SK-N-MC (cell line): Measurements from ENCODE around the gene ZMYM2.
A peak's percentile ranks its signal among the peaks of the same experiment; 100 is the strongest.

Experiments
- DNase-seq: peaks from one replicate; pipeline ENCODE4 v3.0.0-alpha.2; 2011; ENCODE audit warnings: low read depth, low spot score
- H3K27ac ChIP-seq: fragments of 200-600 bp; sonication (generic); 2 replicates; pipeline ENCODE4 v1.5.1; 2016; ENCODE audit warnings: mixed run types
- H3K36me3 ChIP-seq: fragments of 200-600 bp; sonication (generic); 2 replicates; pipeline ENCODE4 v1.6.1; 2017; ENCODE audit warnings: antibody characterized with exemption, low read length, mixed read lengths; ENCODE audit not compliant: insufficient read depth
- H3K4me3 ChIP-seq: fragments of 200-600 bp; sonication (generic); 2 replicates; pipeline ENCODE4 v1.5.1; 2016
- H3K9ac ChIP-seq: fragments of 200-600 bp; sonication (generic); 2 replicates; pipeline ENCODE4 v1.8.0; 2017; ENCODE audit warnings: mixed run types, mixed read lengths; ENCODE audit not compliant: insufficient read length
- H3K9me3 ChIP-seq: fragments of 200-600 bp; sonication (generic); 2 replicates; pipeline ENCODE4 v1.6.1; 2017; ENCODE audit warnings: low read depth, mild to moderate bottlenecking, antibody characterized with exemption, low read length, moderate library complexity, mixed read lengths
- EZH2 ChIP-seq: fragments of 200-600 bp; sonication (generic); IDR thresholded peaks from one replicate; pipeline ENCODE4 v1.6.1; 2017; ENCODE audit warnings: antibody characterized with exemption
- FOXP2 ChIP-seq: optimal IDR thresholded peaks from 2 replicates; pipeline ENCODE3; 2011; ENCODE audit warnings: mild to moderate bottlenecking, moderate library complexity; ENCODE audit not compliant: insufficient read depth; ENCODE audit errors: extremely low read length, control extremely low read depth
- POLR2AphosphoS5 ChIP-seq: IDR thresholded peaks from 2 replicates; pipeline ENCODE4 v1.6.1; 2012; ENCODE audit warnings: mild to moderate bottlenecking, low read depth, low read length, borderline replicate concordance

The ZMYM2 gene

DNA sequence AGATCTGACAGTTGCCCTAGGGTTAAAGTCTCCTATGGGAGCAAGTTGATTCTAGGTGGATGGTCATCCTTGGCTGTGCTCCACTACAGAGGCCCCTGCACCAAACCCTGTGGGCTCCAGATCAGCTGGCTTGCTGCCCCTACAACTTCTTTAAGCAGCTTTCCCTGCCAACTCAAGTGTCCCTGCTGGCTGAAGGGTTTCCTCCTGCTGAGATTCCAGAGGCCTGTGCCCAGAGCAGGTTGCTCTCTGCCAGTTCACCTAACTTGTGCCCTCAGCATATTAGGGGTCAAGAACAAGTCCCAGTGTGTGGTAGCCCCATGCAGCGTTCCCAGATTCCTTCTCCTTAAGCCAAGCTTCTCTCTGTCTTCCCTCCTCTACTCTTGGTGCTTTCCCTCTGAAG is 85.6 kb downstream of the ZMYM2 start:
- no peak for DNase-seq
- Histone ChIP-seq H3K27ac (0 out of 2 replicates have a peak overlapping the region, but pooled peaks have one; percentile 13), H3K9ac (no peak overlapping the region), H3K9me3 (no peaks in the 10 kb centered on the region), H3K4me3 (no peak overlapping the region), H3K36me3 (peaks cover 41% of the 10 kb centered on the region)
- TF ChIP-seq EZH2 (no peak), POLR2AphosphoS5 (no peak), FOXP2 (no peak)

- Histone ChIP-seq H3K9me3 (no peaks in the 10 kb centered on the region), H3K9ac (no peak overlapping the region), H3K36me3 (peaks cover 30% of the 10 kb centered on the region), H3K4me3 (no peak overlapping the region), H3K27ac (no peak overlapping the region)
- DNase-seq: no peak
- no peak for TF ChIP-seq FOXP2
- no peak for TF ChIP-seq EZH2
- TF ChIP-seq POLR2AphosphoS5: no peak
Observed at GRCh38 chr13:20045950-20046548, 87.5 kb downstream of the ZMYM2 start.

DNA sequence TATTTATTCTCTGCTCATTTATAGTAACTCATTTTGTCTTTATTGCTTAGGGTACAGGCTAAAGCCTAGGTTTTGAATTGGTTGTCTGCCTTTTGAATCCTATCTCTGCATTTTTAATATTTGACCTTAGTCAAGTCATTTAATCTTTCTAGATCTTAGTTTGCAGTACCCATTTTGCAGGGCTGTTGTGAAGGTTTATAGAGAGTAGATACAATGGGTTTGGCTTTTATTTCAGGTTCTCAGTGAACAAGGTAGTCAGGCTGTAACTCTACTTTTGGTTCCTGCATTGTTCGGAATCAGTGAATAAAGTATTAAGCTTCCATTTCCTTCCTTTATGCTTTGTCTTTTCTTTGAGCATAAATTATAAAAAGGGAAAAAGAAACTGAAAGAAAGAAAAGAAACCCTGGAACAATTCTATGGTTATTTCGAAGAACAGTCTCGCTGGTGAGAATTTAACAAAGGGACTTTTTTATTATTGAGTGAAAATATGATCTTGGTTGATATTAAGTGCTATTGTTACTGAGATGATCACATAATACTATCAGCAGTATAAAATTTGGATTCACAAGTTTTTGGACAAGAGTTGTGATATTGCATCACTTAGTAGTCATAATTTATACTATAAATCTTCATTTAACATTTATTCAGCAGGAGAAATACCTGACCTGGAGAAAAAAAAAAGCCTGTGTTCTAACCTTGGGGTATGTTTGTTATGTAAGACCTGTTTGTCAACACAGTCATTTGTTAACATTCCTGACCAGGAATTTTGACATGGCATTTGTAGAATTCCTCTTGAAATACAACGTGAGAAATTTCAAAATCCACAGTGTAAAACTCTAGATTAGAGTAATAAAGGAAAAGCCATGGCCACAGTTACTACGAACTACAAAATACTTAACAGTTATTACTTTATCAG is 91.3 kb downstream of the ZMYM2 start:
- Histone ChIP-seq H3K4me3 (no peak overlapping the region), H3K9me3 (no peaks in the 10 kb centered on the region), H3K27ac (no peak overlapping the region), H3K36me3 (peaks cover 29% of the 10 kb centered on the region), H3K9ac (no peak overlapping the region)
- no peak for DNase-seq
- TF ChIP-seq FOXP2 (no peak), POLR2AphosphoS5 (no peak), EZH2 (no peak)

DNA sequence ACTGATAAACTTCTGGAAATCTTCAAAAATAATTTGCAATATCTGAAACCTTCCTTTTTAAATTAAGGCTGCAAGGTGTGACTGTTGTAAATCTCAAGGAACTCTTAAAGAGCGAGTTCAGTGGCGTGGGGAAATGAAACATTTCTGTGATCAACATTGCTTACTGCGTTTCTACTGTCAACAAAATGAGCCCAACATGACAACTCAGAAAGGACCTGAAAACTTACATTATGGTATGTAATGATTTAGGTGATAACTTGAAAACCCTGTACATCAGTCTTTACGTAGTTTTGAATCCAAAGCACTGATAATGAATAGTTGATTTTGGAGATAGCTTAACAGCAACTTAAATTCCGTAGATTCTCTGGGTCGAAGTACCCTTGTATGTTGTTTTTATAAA is 92.8 kb downstream of the ZMYM2 start:
- no peak overlapping the region for H3K27ac ChIP-seq

DNA sequence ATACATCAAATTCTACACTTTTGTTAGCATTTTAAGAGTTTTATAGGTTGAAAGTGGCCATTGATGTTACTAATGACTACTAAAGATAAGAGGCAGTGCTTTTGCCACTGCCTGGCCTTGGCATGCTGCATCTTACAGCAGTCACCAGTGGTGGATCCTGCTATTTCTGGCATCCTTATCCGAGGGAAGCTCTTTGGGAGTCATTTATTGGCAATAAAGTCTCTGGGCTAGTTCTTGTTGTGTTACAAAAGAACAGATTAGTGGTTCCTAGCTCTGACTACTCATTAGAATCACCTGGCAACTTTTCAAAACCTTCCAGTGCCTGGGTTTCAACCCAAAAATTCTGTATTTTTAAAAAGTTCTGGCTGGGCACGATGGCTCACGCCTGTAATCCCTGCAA is 94.5 kb downstream of the ZMYM2 start:
- no peak for TF ChIP-seq FOXP2
- no peak for TF ChIP-seq EZH2
- TF ChIP-seq POLR2AphosphoS5: no peak
- DNase-seq: no peak
- Histone ChIP-seq H3K36me3 (peaks cover 39% of the 10 kb centered on the region), H3K9me3 (no peaks in the 10 kb centered on the region), H3K4me3 (no peak overlapping the region), H3K27ac (no peak overlapping the region), H3K9ac (no peak overlapping the region)

More for the DNA sequence above, 92.8 kb downstream of the ZMYM2 start:
- TF ChIP-seq EZH2 (no peak), FOXP2 (no peak), POLR2AphosphoS5 (no peak)
- no peaks in the 10 kb centered on the region for H3K9me3 ChIP-seq
- H3K9ac ChIP-seq: no peak overlapping the region
- no peak overlapping the region for H3K4me3 ChIP-seq
- H3K36me3 ChIP-seq: peaks cover 31% of the 10 kb centered on the region
- no peak for DNase-seq

DNA sequence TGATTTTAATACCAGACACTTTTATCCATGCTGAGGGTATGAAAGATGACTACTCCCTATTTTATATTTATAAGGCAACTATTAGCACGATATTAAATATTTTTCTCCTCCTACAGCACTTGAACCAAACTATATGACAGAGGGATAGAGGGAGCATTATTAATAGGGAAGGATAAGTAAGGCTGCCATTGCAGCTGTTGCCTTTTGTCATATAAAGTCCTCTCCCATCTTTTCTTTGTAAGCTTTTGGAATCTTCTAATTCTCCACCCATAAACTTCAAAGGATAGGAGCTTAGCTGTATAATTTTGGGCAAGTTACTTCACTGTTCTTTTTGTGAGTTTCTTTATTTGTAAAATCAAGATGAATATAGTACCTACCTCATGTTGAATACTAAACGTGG is 95.4 kb downstream of the ZMYM2 start:
- DNase-seq: no peak
- Histone ChIP-seq H3K36me3 (peaks cover 46% of the 10 kb centered on the region), H3K9me3 (no peaks in the 10 kb centered on the region), H3K4me3 (no peak overlapping the region), H3K9ac (no peak overlapping the region), H3K27ac (no peak overlapping the region)
- TF ChIP-seq EZH2 (no peak), POLR2AphosphoS5 (no peak), FOXP2 (no peak)

DNA sequence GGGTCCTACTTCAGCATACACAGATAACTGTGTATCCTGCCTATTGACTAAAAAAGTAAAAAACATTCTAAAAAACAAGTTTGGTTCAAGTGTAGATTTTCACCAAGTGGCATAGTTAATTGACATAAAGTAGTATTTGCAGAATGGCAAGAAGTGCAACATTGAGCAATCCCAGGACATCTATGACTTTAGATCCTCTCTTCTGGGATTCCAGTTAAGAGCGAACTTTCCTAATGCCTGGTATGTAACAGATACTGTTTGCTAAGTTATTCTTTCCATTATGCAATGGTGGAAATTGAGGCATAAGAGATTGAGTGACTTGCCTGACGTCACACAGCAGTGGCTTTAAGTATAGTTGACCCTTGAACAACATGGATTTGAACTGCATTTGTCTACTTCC is 96.1 kb downstream of the ZMYM2 start:
- TF ChIP-seq EZH2 (no peak), POLR2AphosphoS5 (no peak), FOXP2 (no peak)
- no peaks in the 10 kb centered on the region for H3K9me3 ChIP-seq
- no peak overlapping the region for H3K4me3 ChIP-seq
- H3K27ac ChIP-seq: no peak overlapping the region
- no peak for DNase-seq
- H3K36me3 ChIP-seq: peaks cover 52% of the 10 kb centered on the region
- no peak overlapping the region for H3K9ac ChIP-seq

DNA sequence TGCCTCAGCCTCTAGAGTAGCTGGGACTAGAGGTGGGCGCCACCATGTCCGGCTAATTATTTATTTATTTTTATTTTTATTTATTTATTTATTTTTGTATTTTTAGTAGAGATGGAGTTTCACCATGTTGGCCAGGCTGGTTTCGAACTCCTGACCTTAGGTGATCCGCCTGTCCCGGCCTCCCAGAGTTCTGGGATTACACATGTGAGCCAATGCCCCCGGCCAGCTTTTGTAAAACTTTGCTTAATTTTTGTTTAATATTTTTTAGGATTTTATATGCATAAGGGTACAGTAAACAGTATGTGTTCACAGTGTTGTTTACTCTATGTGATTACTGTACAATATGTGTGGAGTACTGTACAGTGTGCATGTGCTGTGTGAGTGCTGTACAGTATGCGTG is 98.7 kb downstream of the ZMYM2 start:
- Histone ChIP-seq H3K9me3 (no peaks in the 10 kb centered on the region), H3K9ac (no peak overlapping the region), H3K4me3 (no peak overlapping the region), H3K27ac (no peak overlapping the region), H3K36me3 (peaks cover 67% of the 10 kb centered on the region)
- TF ChIP-seq FOXP2: no peak
- no peak for TF ChIP-seq POLR2AphosphoS5
- no peak for TF ChIP-seq EZH2
- no peak for DNase-seq
